HPDE6-E6E7 (cell line): ENCODE data around the gene CENPC.
"Not testable (repeated sequence)": the region's sequence is repeated elsewhere in the genome, so short reads cannot be mapped to it uniquely, and the experiment has no call there.

Experiments used
- DNase-seq: peaks from one replicate; pipeline ENCODE4 v3.0.0; 2011; ENCODE audit warnings: missing footprints; ENCODE audit errors: extremely low spot score

Gene CENPC

GRCh38 chr4:67550451-67550850, 5.1 kb upstream of the CENPC start:
- DNase-seq: no peak

GRCh38 chr4:67549123-67549522, 3.8 kb upstream of the CENPC start:
- no peak for DNase-seq

GRCh38 chr4:67546971-67547370, 1.7 kb upstream of the CENPC start:
- no peak for DNase-seq

- DNase-seq: no peak
These were observed 677 bp upstream of the CENPC start for GRCh38 chr4:67546004-67546356.

- DNase-seq: no peak
These were observed 3.2 kb downstream of the CENPC start for GRCh38 chr4:67542076-67542475.

GRCh38 chr4:67539830-67540229, 5.5 kb downstream of the CENPC start:
- no peak for DNase-seq

GRCh38 chr4:67535280-67535840, 9.9 kb downstream of the CENPC start:
- DNase-seq: no peak

GRCh38 chr4:67533112-67533511, 12.2 kb downstream of the CENPC start:
- no peak for DNase-seq

- not testable (repeated sequence) for DNase-seq
These were observed 12.9 kb downstream of the CENPC start for GRCh38 chr4:67532397-67532796.

- no peak for DNase-seq
These were observed 13.8 kb downstream of the CENPC start for GRCh38 chr4:67531379-67531962.

- DNase-seq: not testable (repeated sequence)
These were observed 21.2 kb downstream of the CENPC start for GRCh38 chr4:67524140-67524539.

- no peak for DNase-seq
These were observed 22.2 kb downstream of the CENPC start for GRCh38 chr4:67522851-67523671.

- DNase-seq: no peak
These were observed 23.1 kb downstream of the CENPC start for GRCh38 chr4:67522230-67522629.

GRCh38 chr4:67521506-67521905, 23.8 kb downstream of the CENPC start:
- no peak for DNase-seq

GRCh38 chr4:67520141-67520540, 25.2 kb downstream of the CENPC start:
- DNase-seq: no peak

- DNase-seq: no peak
These were observed 32.8 kb downstream of the CENPC start for GRCh38 chr4:67512501-67512900.

- no peak for DNase-seq
These were observed 44.9 kb downstream of the CENPC start for GRCh38 chr4:67500373-67500772.

- no peak for DNase-seq
These were observed 45.5 kb downstream of the CENPC start for GRCh38 chr4:67499799-67500198.

- no peak for DNase-seq
These were observed 61.3 kb downstream of the CENPC start for GRCh38 chr4:67483868-67484602.

GRCh38 chr4:67480810-67481209, 64.5 kb downstream of the CENPC start:
- DNase-seq: no peak

GRCh38 chr4:67475155-67475554, 70.1 kb downstream of the CENPC start:
- DNase-seq: no peak

GRCh38 chr4:67470871-67471270, 74.4 kb downstream of the CENPC start:
- no peak for DNase-seq

- no peak for DNase-seq
These were observed 76.5 kb downstream of the CENPC start for GRCh38 chr4:67468830-67469229.
